Endothelial cell of umbilical vein (primary cell): Measurements from ENCODE around the gene GNB1. TPM values are rescaled to one million over a fixed set of nuclear protein-coding genes. Genes with fewer than 3 reads are reported as not detected.

Experiments used
- BruUV-seq: library from RNA; stranded (reverse); fragments of 400-500 nt; replicated peaks from 2 replicates; lab custom pipeline; 2021; lab: Mats Ljungman, UMichigan
- CTCF ChIA-PET: fragments of 300-600, 350-600 bp; sonication (Branson Sonifier 250); formaldehyde crosslinking; loops from one replicate; lab custom pipeline; 2021; ENCODE audit warnings: antibody characterized with exemption, inconsistent platforms; lab: Charles Lee
- POLR2A ChIA-PET: fragments of 300-600, 350-600 bp; sonication (Branson Sonifier 250); formaldehyde crosslinking; loops from one replicate; lab custom pipeline; 2021; ENCODE audit warnings: antibody characterized with exemption, inconsistent platforms; lab: Charles Lee
- DNase-seq: peaks from one replicate; pipeline ENCODE4 v3.0.0-alpha.2; 2011; ENCODE audit warnings: low read depth, low spot score
- FAIRE-seq: peaks from 2 replicates; lab custom pipeline; 2011; peaks lifted over from hg19 to GRCh38; lab: Jason Lieb, UNC
- H2AFZ ChIP-seq: 2 replicates; pipeline ENCODE4 v1.6.0; 2012; ENCODE audit warnings: low read depth, low read length, control low read depth, inconsistent platforms
- H3K27ac ChIP-seq: 2 replicates; pipeline ENCODE4 v1.5.1; 2011; ENCODE audit warnings: low read depth, mild to moderate bottlenecking, control low read depth, low read length, moderate library complexity; ENCODE audit not compliant: insufficient read depth
- H3K27me3 ChIP-seq, 2 experiments: 2 replicates each; pipeline versions ENCODE4 v1.6.0 to v1.6.1; 2011; ENCODE audit warnings: low read length in 2 of 2, mixed read lengths in 1 of 2; ENCODE audit not compliant: control insufficient read depth in 2 of 2, insufficient read depth in 2 of 2
- H3K36me3 ChIP-seq, 2 experiments: 2 replicates in 1 of 2; 3 replicates in 1 of 2; pipeline ENCODE4 v1.5.1; 2011; ENCODE audit warnings: low read length in 2 of 2, mild to moderate bottlenecking in 1 of 2, moderate library complexity in 1 of 2; ENCODE audit not compliant: control insufficient read depth in 2 of 2, insufficient read depth in 2 of 2; ENCODE audit errors: extremely low read depth in 1 of 2
- H3K4me1 ChIP-seq: 3 replicates; pipeline ENCODE4 v1.5.1; 2011; ENCODE audit warnings: mild to moderate bottlenecking, low read length; ENCODE audit not compliant: control insufficient read depth, insufficient read depth; ENCODE audit errors: extremely low read depth
- H3K4me2 ChIP-seq: 2 replicates; pipeline ENCODE4 v1.6.1; 2011; ENCODE audit warnings: low read length, control low read depth, mixed read lengths; ENCODE audit not compliant: insufficient read depth
- H3K4me3 ChIP-seq, 3 experiments: fragments of 200-600 bp in 1 of 3; sonication (generic), shearing (Covaris generic) in 1 of 3; replicated peaks in 1 of 3; 2 replicates each; pipeline ENCODE4 v1.5.1; 2011 to 2016; ENCODE audit warnings: control low read depth in 3 of 3, low read length in 3 of 3, mild to moderate bottlenecking in 2 of 3, inconsistent platforms in 1 of 3, low read depth in 1 of 3, moderate library complexity in 1 of 3; ENCODE audit not compliant: insufficient read depth in 1 of 3
- H3K79me2 ChIP-seq: 2 replicates; pipeline ENCODE4 v1.6.0; 2012; ENCODE audit warnings: low read length, inconsistent platforms; ENCODE audit not compliant: control insufficient read depth, insufficient read depth
- H3K9ac ChIP-seq: replicated peaks from 2 replicates; pipeline ENCODE3; 2011; ENCODE audit warnings: low read length, control low read depth; ENCODE audit not compliant: insufficient read depth; ENCODE audit errors: extremely low read depth
- H3K9me1 ChIP-seq: replicated peaks from 3 replicates; pipeline ENCODE4 v1.6.0; 2011; ENCODE audit warnings: mild to moderate bottlenecking, low read length; ENCODE audit not compliant: control insufficient read depth, insufficient read depth; ENCODE audit errors: extremely low read depth
- H3K9me3 ChIP-seq: replicated peaks from 2 replicates; pipeline ENCODE4 v1.5.1; 2012; ENCODE audit warnings: low read length, inconsistent platforms; ENCODE audit not compliant: control insufficient read depth, insufficient read depth
- H4K20me1 ChIP-seq: replicated peaks from 2 replicates; pipeline ENCODE3; 2011; ENCODE audit warnings: mild to moderate bottlenecking, low read length; ENCODE audit not compliant: control insufficient read depth, insufficient read depth; ENCODE audit errors: extremely low read depth
- EZH2 ChIP-seq: IDR thresholded peaks from 2 replicates; pipeline ENCODE4 v1.6.1; 2012; ENCODE audit warnings: borderline replicate concordance, low read depth, mild to moderate bottlenecking, moderate library complexity, low read length, inconsistent platforms; ENCODE audit not compliant: severe bottlenecking
- FOS ChIP-seq: IDR thresholded peaks from 2 replicates; pipeline ENCODE4 v1.6.1; 2011; ENCODE audit warnings: mild to moderate bottlenecking, low read length, moderate library complexity, borderline replicate concordance; ENCODE audit not compliant: insufficient read depth
- GATA2 ChIP-seq: IDR thresholded peaks from 2 replicates; pipeline ENCODE4 v1.7.0; 2011; ENCODE audit warnings: low read depth, mild to moderate bottlenecking, moderate library complexity, mixed read lengths, low read length; ENCODE audit not compliant: insufficient read length, insufficient read depth
- JUN ChIP-seq: IDR thresholded peaks from 2 replicates; pipeline ENCODE4 v1.6.1; 2011; ENCODE audit warnings: borderline replicate concordance, low read depth; ENCODE audit not compliant: insufficient read length, insufficient read depth
- MYC ChIP-seq: IDR thresholded peaks from one replicate; pipeline ENCODE4 v1.6.1; 2011; ENCODE audit warnings: mild to moderate bottlenecking, low read depth, low read length
- POLR2A ChIP-seq: IDR thresholded peaks from 2 replicates; pipeline ENCODE4 v1.6.1; 2012; ENCODE audit warnings: low read depth, mild to moderate bottlenecking, control low read depth, low read length
- POLR2AphosphoS5 ChIP-seq: IDR thresholded peaks from 2 replicates; pipeline ENCODE4 v1.6.1; 2012; ENCODE audit warnings: low read depth, mild to moderate bottlenecking, control low read depth, low read length, moderate library complexity; ENCODE audit not compliant: insufficient read depth
- dilution Hi-C: fragments of 300-500 bp; cut with MboI; formaldehyde crosslinking; loops from one replicate; pipeline ENCODE4 v1.15.0; 2019; ENCODE audit warnings: low sequenced_read_pairs; ENCODE audit not compliant: extremely low pct_ligation_motif_present
- intact Hi-C: fragments of 100-400 bp; cut with micrococcal nuclease; formaldehyde crosslinking; loops from one replicate; pipeline ENCODE4 v1.10.0; 2022
- polyA plus RNA-seq, 4 experiments: library from polyadenylated mRNA; depleted of rRNA in 3 of 4; stranded (reverse) in 3 of 4; unstranded in 1 of 4; fragments of >200 nt; gene quantifications; 2 replicates each; pipeline versions ENCODE4 v1.2.1 to v1.2.3, GENCODE V29; 2011 to 2012; ENCODE audit warnings: missing spikeins in 1 of 4
- total RNA-seq: library from RNA; stranded (reverse); gene quantifications from 2 replicates; pipeline ENCODE4 v1.2.3, GENCODE V29; 2021
- TF ChIP-seq, protein P1 (sequence below), 2 donors: IDR thresholded peaks; 1 replicate in 1 of 2; 2 replicates in 1 of 2; pipeline ENCODE4 v1.5.1; 2011; ENCODE audit warnings: low read length in 2 of 2, mild to moderate bottlenecking in 2 of 2, moderate library complexity in 2 of 2, control low read depth in 1 of 2, inconsistent platforms in 1 of 2, low read depth in 1 of 2; ENCODE audit not compliant: insufficient read depth in 1 of 2; ENCODE audit errors: extremely low read depth in 1 of 2

The GNB1 gene
- total and polyA plus RNA-seq, 2 donors (not counting 3 experiments of a cell fraction or from before 2014, with no cell fraction given): 501 to 529 TPM

DNA sequence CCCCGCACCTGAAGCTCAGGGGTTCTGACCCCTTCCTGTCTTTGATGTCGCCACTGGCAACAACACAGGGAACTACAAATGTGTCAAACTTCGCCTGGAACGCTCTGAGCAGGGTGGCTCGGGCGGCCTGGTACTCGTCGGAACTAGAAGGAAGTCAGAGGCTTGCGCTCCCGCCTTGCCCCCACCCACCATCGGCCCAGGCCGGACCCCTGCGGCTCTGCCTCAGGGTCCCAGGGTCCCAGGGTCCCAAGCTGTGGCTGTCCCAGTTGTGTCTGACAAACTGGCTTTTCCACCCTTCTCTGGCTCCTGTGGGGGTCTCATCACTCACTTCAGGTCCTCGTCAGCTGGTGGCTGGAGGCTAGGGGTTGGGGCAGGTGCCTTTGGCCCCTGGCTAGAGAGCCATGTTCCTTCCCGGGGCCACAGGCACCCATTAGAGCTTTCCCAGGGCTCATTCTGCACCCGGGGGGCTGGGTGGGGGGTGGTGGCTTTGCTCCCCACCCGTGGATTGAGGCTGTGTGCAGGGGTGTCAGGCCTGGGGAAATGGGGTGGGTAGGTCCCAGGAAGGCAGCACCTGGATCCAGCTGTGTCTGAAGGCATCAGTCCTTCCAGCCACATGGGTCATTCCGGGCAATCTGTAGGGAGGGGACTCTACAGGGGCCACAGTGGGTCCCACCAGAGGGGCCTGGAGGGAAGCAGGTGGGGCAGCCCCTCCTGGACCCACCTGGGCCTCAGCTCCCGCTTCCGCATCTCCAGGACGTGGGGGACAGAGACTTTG lies 36.2 kb upstream of the GNB1 start:
- Histone ChIP-seq H3K4me1 (no peaks in the 10 kb centered on the region), H3K27ac (no peak overlapping the region), H4K20me1 (no peaks in the 10 kb centered on the region), H3K4me2 (no peak overlapping the region), H3K9ac (no peak overlapping the region), H3K4me3 (no peak overlapping the region), H2AFZ (no peak overlapping the region), H3K79me2 (no peaks in the 10 kb centered on the region), H3K9me1 (no peaks in the 10 kb centered on the region), H3K9me3 (no peaks in the 10 kb centered on the region), H3K36me3 (no peaks in the 10 kb centered on the region), H3K27me3 (no peaks in the 10 kb centered on the region)
- no peak for DNase-seq
- dilution Hi-C loops (no loop called here), intact Hi-C loops (no loop called here)
- ChIA-PET CTCF (interaction anchor here (0.7 to 1.5 kb wide), 2 partner anchors 117 to 248 kb away, joined by 3 read pairs; no protein-coding TSS in a partner anchor), POLR2A (no interaction called here)
- BruUV-seq: no TSS peak
- no peak for FAIRE-seq
- TF ChIP-seq POLR2A (no peak), GATA2 (no peak), FOS (no peak), EZH2 (no peak), POLR2AphosphoS5 (no peak), JUN (no peak), MYC (no peak)
- TF ChIP-seq, protein P1, sequence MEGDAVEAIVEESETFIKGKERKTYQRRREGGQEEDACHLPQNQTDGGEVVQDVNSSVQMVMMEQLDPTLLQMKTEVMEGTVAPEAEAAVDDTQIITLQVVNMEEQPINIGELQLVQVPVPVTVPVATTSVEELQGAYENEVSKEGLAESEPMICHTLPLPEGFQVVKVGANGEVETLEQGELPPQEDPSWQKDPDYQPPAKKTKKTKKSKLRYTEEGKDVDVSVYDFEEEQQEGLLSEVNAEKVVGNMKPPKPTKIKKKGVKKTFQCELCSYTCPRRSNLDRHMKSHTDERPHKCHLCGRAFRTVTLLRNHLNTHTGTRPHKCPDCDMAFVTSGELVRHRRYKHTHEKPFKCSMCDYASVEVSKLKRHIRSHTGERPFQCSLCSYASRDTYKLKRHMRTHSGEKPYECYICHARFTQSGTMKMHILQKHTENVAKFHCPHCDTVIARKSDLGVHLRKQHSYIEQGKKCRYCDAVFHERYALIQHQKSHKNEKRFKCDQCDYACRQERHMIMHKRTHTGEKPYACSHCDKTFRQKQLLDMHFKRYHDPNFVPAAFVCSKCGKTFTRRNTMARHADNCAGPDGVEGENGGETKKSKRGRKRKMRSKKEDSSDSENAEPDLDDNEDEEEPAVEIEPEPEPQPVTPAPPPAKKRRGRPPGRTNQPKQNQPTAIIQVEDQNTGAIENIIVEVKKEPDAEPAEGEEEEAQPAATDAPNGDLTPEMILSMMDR (IDR thresholded peaks at IDR 0.05; ENCODE audit: extremely low read depth in 1 of 2, insufficient read depth in 1 of 2, low read depth in 1 of 2, low read length in 2 of 2): no peak
